Mesenchymal stem cell (in vitro differentiated cells and primary cell): ENCODE results near the gene MRC2.

Experiments used
- DNase-seq: peaks from one replicate; pipeline ENCODE4 v3.0.0-alpha.2; 2013
- H2AFZ ChIP-seq: one replicate; pipeline ENCODE4 v1.6.1; 2013; ENCODE audit warnings: low read depth, mild to moderate bottlenecking, control low read depth, inconsistent platforms, low read length, moderate library complexity
- H2AK5ac ChIP-seq: 2 replicates; pipeline ENCODE4 v1.6.1; 2013; ENCODE audit warnings: low read length, moderate library complexity, mild to moderate bottlenecking, inconsistent platforms; ENCODE audit not compliant: severe bottlenecking
- H2BK120ac ChIP-seq: one replicate; pipeline ENCODE4 v1.6.1; 2013; ENCODE audit warnings: low read depth, mild to moderate bottlenecking, inconsistent platforms, low read length, moderate library complexity
- H2BK12ac ChIP-seq, 2 experiments: one replicate each; pipeline ENCODE4 v1.6.1; 2013; ENCODE audit warnings: inconsistent platforms in 2 of 2, low read length in 2 of 2, mild to moderate bottlenecking in 2 of 2, moderate library complexity in 2 of 2, control low read depth in 1 of 2
- H2BK15ac ChIP-seq: one replicate; pipeline ENCODE4 v1.6.1; 2013; ENCODE audit warnings: mild to moderate bottlenecking, low read depth, inconsistent platforms; ENCODE audit not compliant: poor library complexity, severe bottlenecking
- H2BK5ac ChIP-seq: 2 replicates; pipeline ENCODE4 v1.6.1; 2013; ENCODE audit warnings: low read depth, mild to moderate bottlenecking, low read length, control low read depth, inconsistent platforms; ENCODE audit not compliant: poor library complexity, severe bottlenecking
- H3K14ac ChIP-seq, 2 experiments: one replicate each; pipeline ENCODE4 v1.6.1; 2013; ENCODE audit warnings: inconsistent platforms in 2 of 2, low read length in 2 of 2, control low read depth in 1 of 2, mild to moderate bottlenecking in 1 of 2, moderate library complexity in 1 of 2
- H3K18ac ChIP-seq, 2 experiments: one replicate each; pipeline ENCODE4 v1.6.1; 2013; ENCODE audit warnings: inconsistent platforms in 2 of 2, low read length in 2 of 2, control low read depth in 1 of 2, low read depth in 1 of 2, mild to moderate bottlenecking in 1 of 2
- H3K23ac ChIP-seq, 2 experiments: one replicate each; pipeline ENCODE4 v1.6.1; 2013; ENCODE audit warnings: inconsistent platforms in 2 of 2, low read length in 2 of 2, mild to moderate bottlenecking in 2 of 2, moderate library complexity in 2 of 2, control low read depth in 1 of 2
- H3K27ac ChIP-seq: 2 replicates; pipeline ENCODE4 v1.5.1; 2013; ENCODE audit warnings: mild to moderate bottlenecking, moderate library complexity, low read length, control low read depth, inconsistent platforms; ENCODE audit not compliant: poor library complexity, severe bottlenecking
- H3K27me3 ChIP-seq, 2 experiments: 2 replicates each; pipeline versions ENCODE4 v1.6.1 to v1.7.0; 2013; ENCODE audit warnings: low read length in 2 of 2, mild to moderate bottlenecking in 2 of 2, moderate library complexity in 2 of 2, control low read depth in 1 of 2, inconsistent platforms in 1 of 2; ENCODE audit not compliant: control insufficient read depth in 1 of 2, insufficient read depth in 1 of 2
- H3K36me3 ChIP-seq, 2 experiments: 2 replicates each; pipeline versions ENCODE4 v1.6.1 to v1.7.0; 2013; ENCODE audit warnings: low read length in 2 of 2, control low read depth in 1 of 2, inconsistent platforms in 1 of 2, low read depth in 1 of 2, mild to moderate bottlenecking in 1 of 2; ENCODE audit not compliant: insufficient read depth in 2 of 2, control insufficient read depth in 1 of 2
- H3K4ac ChIP-seq, 2 experiments: one replicate each; pipeline ENCODE4 v1.6.1; 2013; ENCODE audit warnings: inconsistent platforms in 2 of 2, low read length in 2 of 2, mild to moderate bottlenecking in 2 of 2, moderate library complexity in 2 of 2, control low read depth in 1 of 2, low read depth in 1 of 2
- H3K4me1 ChIP-seq: 2 replicates; pipeline ENCODE4 v1.6.1; 2013; ENCODE audit warnings: low read depth, low read length, control low read depth; ENCODE audit not compliant: control insufficient read depth, insufficient read depth
- H3K4me2 ChIP-seq: 2 replicates; pipeline ENCODE4 v1.6.1; 2013; ENCODE audit warnings: low read length, mild to moderate bottlenecking, inconsistent platforms; ENCODE audit not compliant: poor library complexity, severe bottlenecking
- H3K4me3 ChIP-seq, 2 experiments: 2 replicates each; pipeline versions ENCODE4 v1.5.1 to v1.7.0; 2013; ENCODE audit warnings: low read length in 2 of 2, mild to moderate bottlenecking in 2 of 2, control low read depth in 1 of 2, low read depth in 1 of 2; ENCODE audit not compliant: insufficient read depth in 1 of 2
- H3K79me1 ChIP-seq: replicated peaks from 2 replicates; pipeline ENCODE4 v1.6.1; 2013; ENCODE audit warnings: mild to moderate bottlenecking, control low read depth, low read length, inconsistent platforms; ENCODE audit not compliant: poor library complexity, severe bottlenecking
- H3K9ac ChIP-seq: 2 replicates; pipeline ENCODE4 v1.7.0; 2013; ENCODE audit warnings: mild to moderate bottlenecking, low read length, moderate library complexity
- H3K9me3 ChIP-seq: 2 replicates; pipeline ENCODE4 v1.7.0; 2013; ENCODE audit warnings: mild to moderate bottlenecking, low read length; ENCODE audit not compliant: control insufficient read depth
- H4K8ac ChIP-seq: one replicate; pipeline ENCODE4 v1.6.1; 2013; ENCODE audit warnings: inconsistent platforms, mild to moderate bottlenecking, low read length, moderate library complexity
- H4K91ac ChIP-seq: one replicate; pipeline ENCODE4 v1.6.1; 2013; ENCODE audit warnings: mild to moderate bottlenecking, low read length, inconsistent platforms
- WGBS: methylation state at CpG from one replicate; pipeline ENCODE4 v1.1.7; 2013; ENCODE audit warnings: mixed read lengths; 5-methylcytosine and 5-hydroxymethylcytosine counted together

The MRC2 gene

DNA sequence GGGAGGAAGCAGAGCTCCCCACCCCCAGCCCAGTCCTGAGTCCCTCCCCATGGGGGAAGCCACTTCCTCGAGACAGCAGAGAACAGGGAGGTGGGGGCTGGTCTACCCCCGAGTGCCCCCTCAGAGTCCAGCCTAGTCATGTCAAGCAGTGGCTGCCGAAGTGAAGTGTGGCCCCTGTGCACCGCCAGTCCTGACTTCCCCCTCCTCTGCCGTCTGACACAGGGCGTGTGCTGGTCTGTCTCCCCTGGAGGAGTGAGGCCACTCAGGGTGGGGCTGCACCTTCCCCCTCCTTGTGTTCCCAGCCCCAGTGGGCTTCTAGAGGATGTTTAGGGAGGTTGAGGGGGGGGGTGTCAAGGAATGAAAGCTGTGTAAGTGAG is 46.9 kb downstream of the MRC2 start:
- Histone ChIP-seq H2AK5ac (no peak overlapping the region), H3K4me1 (peaks cover 6% of the 10 kb centered on the region), H3K4me2 (no peak overlapping the region), H3K9ac (no peak overlapping the region), H2BK120ac (no peak overlapping the region), H3K4me3 (no peak overlapping the region), H2BK12ac (no peak overlapping the region), H2AFZ (no peak overlapping the region), H3K27ac (no peak overlapping the region), H2BK5ac (no peak overlapping the region), H3K36me3 (peaks cover 89 to 91% of the 10 kb centered on the region in 2 experiments), H4K8ac (no peak overlapping the region), H3K79me1 (peaks cover 57% of the 10 kb centered on the region), H3K18ac (no peak overlapping the region), H3K27me3 (no peaks in the 10 kb centered on the region), H3K4ac (no peak overlapping the region), H3K14ac (no peak overlapping the region), H2BK15ac (no peak overlapping the region), H4K91ac (no peak overlapping the region), H3K23ac (no peak overlapping the region), H3K9me3 (no peaks in the 10 kb centered on the region)
- WGBS: 91% methylated on average over 6 of the region's 6 CpGs
- no peak for DNase-seq

DNA sequence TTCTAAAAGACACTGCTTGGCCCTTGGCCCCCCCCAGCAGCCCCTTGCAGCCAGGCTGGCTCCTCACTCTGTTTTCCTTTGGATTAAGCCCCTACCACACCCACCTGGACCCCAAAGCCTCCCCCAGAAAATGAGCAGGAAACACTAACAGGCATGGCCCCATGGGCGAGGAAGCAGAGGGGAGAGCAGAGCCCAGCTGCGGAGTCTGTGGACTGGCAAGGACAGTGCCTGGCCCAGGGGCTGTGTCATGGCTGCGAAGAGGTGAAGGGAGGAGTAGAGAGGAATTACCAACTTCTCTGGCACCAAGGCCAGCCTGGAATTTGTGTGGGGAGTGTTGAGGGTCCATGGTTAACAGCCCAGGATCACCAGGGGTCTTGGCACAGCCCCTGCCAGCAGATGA is 47.4 kb downstream of the MRC2 start:
- no peak overlapping the region for H2AFZ ChIP-seq
- peaks cover 6% of the 10 kb centered on the region for H3K4me1 ChIP-seq
- no peak overlapping the region for H3K18ac ChIP-seq
- no peak overlapping the region for H2BK120ac ChIP-seq
- no peak overlapping the region for H2BK5ac ChIP-seq
- no peak overlapping the region for H3K14ac ChIP-seq
- H3K27ac ChIP-seq: no peak overlapping the region
- H3K4me2 ChIP-seq: no peak overlapping the region
- no peak overlapping the region for H2BK15ac ChIP-seq
- no peak overlapping the region for H2AK5ac ChIP-seq
- no peak overlapping the region for H4K8ac ChIP-seq
- H4K91ac ChIP-seq: no peak overlapping the region
- no peak for DNase-seq
- no peak overlapping the region for H2BK12ac ChIP-seq
- no peaks in the 10 kb centered on the region for H3K27me3 ChIP-seq
- H3K36me3 ChIP-seq: peaks cover 91% of the 10 kb centered on the region in 2 experiments
- H3K9me3 ChIP-seq: no peaks in the 10 kb centered on the region
- H3K9ac ChIP-seq: peak overlapping the region; percentile 15
- no peak overlapping the region for H3K23ac ChIP-seq
- no peak overlapping the region for H3K4me3 ChIP-seq
- 100% methylated on average over 2 of the region's 3 CpGs for WGBS
- peaks cover 57% of the 10 kb centered on the region for H3K79me1 ChIP-seq
- no peak overlapping the region for H3K4ac ChIP-seq

- Histone ChIP-seq H2BK12ac (no peak overlapping the region), H3K4ac (no peak overlapping the region), H3K27ac (no peak overlapping the region), H3K23ac (no peak overlapping the region), H3K4me2 (no peak overlapping the region), H4K91ac (no peak overlapping the region), H2BK5ac (no peak overlapping the region), H3K79me1 (peaks cover 53% of the 10 kb centered on the region), H3K14ac (no peak overlapping the region), H2BK120ac (no peak overlapping the region), H2BK15ac (no peak overlapping the region), H3K27me3 (no peaks in the 10 kb centered on the region), H3K9me3 (no peaks in the 10 kb centered on the region), H3K9ac (no peak overlapping the region), H2AK5ac (no peak overlapping the region), H2AFZ (no peak overlapping the region), H3K4me1 (peaks cover 6% of the 10 kb centered on the region), H4K8ac (no peak overlapping the region), H3K18ac (no peak overlapping the region), H3K4me3 (no peak overlapping the region), H3K36me3 (peaks cover 90 to 91% of the 10 kb centered on the region in 2 experiments)
- 91% methylated on average over 8 of the region's 12 CpGs for WGBS
- DNase-seq: no peak
Observed at GRCh38 chr17:62675260-62675659, 47.8 kb downstream of the MRC2 start.

- Histone ChIP-seq H3K79me1 (peaks cover 49% of the 10 kb centered on the region), H2AK5ac (no peak overlapping the region), H3K4ac (no peak overlapping the region), H2BK5ac (no peak overlapping the region), H3K9me3 (no peaks in the 10 kb centered on the region), H2AFZ (no peak overlapping the region), H4K91ac (no peak overlapping the region), H3K27ac (no peak overlapping the region), H2BK12ac (no peak overlapping the region), H3K27me3 (no peaks in the 10 kb centered on the region), H3K36me3 (peaks cover 90 to 91% of the 10 kb centered on the region in 2 experiments), H4K8ac (no peak overlapping the region), H3K4me3 (no peak overlapping the region), H2BK15ac (no peak overlapping the region), H3K9ac (no peak overlapping the region), H3K18ac (no peak overlapping the region), H2BK120ac (no peak overlapping the region), H3K4me1 (peaks cover 6% of the 10 kb centered on the region), H3K4me2 (no peak overlapping the region), H3K14ac (no peak overlapping the region), H3K23ac (no peak overlapping the region)
- WGBS: 93% methylated on average over 4 of the region's 4 CpGs
- no peak for DNase-seq
Observed at GRCh38 chr17:62675701-62676100, 48.2 kb downstream of the MRC2 start.
